Skeletal muscle satellite cell (primary cell): ENCODE data around the gene OR5D16. TPM values are rescaled to one million over a fixed set of nuclear protein-coding genes. Genes with fewer than 3 reads are reported as not detected.

Source experiments
- H3K27me3 ChIP-seq: 2 replicates; pipeline ENCODE4 v1.7.0; 2013; ENCODE audit warnings: low read length; ENCODE audit not compliant: control insufficient read depth, insufficient read depth
- H3K36me3 ChIP-seq: 2 replicates; pipeline ENCODE4 v1.7.0; 2013; ENCODE audit warnings: mild to moderate bottlenecking, control low read depth, low read length; ENCODE audit not compliant: insufficient read depth
- H3K4me1 ChIP-seq: 2 replicates; pipeline ENCODE4 v1.7.0; 2013; ENCODE audit warnings: low read length; ENCODE audit not compliant: control insufficient read depth, insufficient read depth
- H3K4me2 ChIP-seq: 2 replicates; pipeline ENCODE4 v1.7.0; 2013; ENCODE audit warnings: mild to moderate bottlenecking, low read length
- H3K4me3 ChIP-seq: 2 replicates; pipeline ENCODE4 v1.7.0; 2013; ENCODE audit warnings: low read length
- H3K9ac ChIP-seq: 2 replicates; pipeline ENCODE4 v1.7.0; 2013; ENCODE audit warnings: mild to moderate bottlenecking, low read depth, low read length, moderate library complexity
- H3K9me3 ChIP-seq: replicated peaks from 2 replicates; pipeline ENCODE4 v1.7.0; 2013; ENCODE audit warnings: mild to moderate bottlenecking, control low read depth, low read length
- total RNA-seq: library from RNA; depleted of rRNA; stranded (reverse); fragments of >200 nt; gene quantifications from 2 replicates; pipeline ENCODE4 v1.2.3, GENCODE V29; 2012; rRNA removed

OR5D16 gene
- not detected in 2 replicates for total RNA-seq

GRCh38 chr11:55838452-55838851, at the start of gene OR5D16:
OR5D16 (plus strand) TSS chr11:55838752; CDS start chr11:55838752, 0 bp downstream.
- Histone ChIP-seq H3K36me3 (no peaks in the 10 kb centered on the region), H3K4me3 (no peak within 1 kb of the TSS), H3K27me3 (no peaks in the 10 kb centered on the region), H3K4me1 (no peaks in the 10 kb centered on the region), H3K4me2 (no peak within 1 kb of the TSS), H3K9me3 (no peaks in the 10 kb centered on the region), H3K9ac (no peak within 1 kb of the TSS)

- Histone ChIP-seq H3K9me3 (no peaks in the 10 kb centered on the region), H3K4me1 (no peaks in the 10 kb centered on the region), H3K9ac (no peak overlapping the region), H3K4me3 (no peak overlapping the region), H3K4me2 (no peak overlapping the region), H3K27me3 (no peaks in the 10 kb centered on the region), H3K36me3 (no peaks in the 10 kb centered on the region)
Measured at GRCh38 chr11:55791606-55792005, 46.9 kb upstream of the OR5D16 start.

- Histone ChIP-seq H3K9me3 (no peaks in the 10 kb centered on the region), H3K9ac (no peak overlapping the region), H3K36me3 (no peaks in the 10 kb centered on the region), H3K4me3 (no peak overlapping the region), H3K27me3 (no peaks in the 10 kb centered on the region), H3K4me2 (no peak overlapping the region), H3K4me1 (no peaks in the 10 kb centered on the region)
Measured at GRCh38 chr11:55793321-55793720, 45.2 kb upstream of the OR5D16 start.

- H3K36me3 ChIP-seq, result no peaks in the 10 kb centered on the region
- H3K27me3 ChIP-seq, result no peaks in the 10 kb centered on the region
- H3K9me3 ChIP-seq, result no peaks in the 10 kb centered on the region
- H3K4me2 ChIP-seq, result no peak within 1 kb of the TSS
- H3K4me3 ChIP-seq, result no peak within 1 kb of the TSS
- H3K4me1 ChIP-seq, result no peaks in the 10 kb centered on the region
- H3K9ac ChIP-seq, result no peak within 1 kb of the TSS
Measured at GRCh38 chr11:55795256-55795655, 43.3 kb upstream of the OR5D16 start, which contains the start of gene OR5D14. OR5D14 (plus strand) TSS chr11:55795556; CDS start chr11:55795556, 0 bp downstream.

GRCh38 chr11:55806248-55806647, 32.3 kb upstream of the OR5D16 start:
- peaks cover 4% of the 10 kb centered on the region for H3K9me3 ChIP-seq
- H3K9ac ChIP-seq, result no peak overlapping the region
- H3K4me2 ChIP-seq, result no peak overlapping the region
- H3K27me3 ChIP-seq, result no peaks in the 10 kb centered on the region
- no peaks in the 10 kb centered on the region for H3K4me1 ChIP-seq
- no peak overlapping the region for H3K4me3 ChIP-seq
- H3K36me3 ChIP-seq, result no peaks in the 10 kb centered on the region

- H3K9me3 ChIP-seq, result peaks cover 4% of the 10 kb centered on the region
- no peak within 1 kb of the TSS for H3K4me2 ChIP-seq
- H3K36me3 ChIP-seq, result no peaks in the 10 kb centered on the region
- H3K27me3 ChIP-seq, result no peaks in the 10 kb centered on the region
- no peak within 1 kb of the TSS for H3K4me3 ChIP-seq
- H3K9ac ChIP-seq, result no peak within 1 kb of the TSS
- H3K4me1 ChIP-seq, result no peaks in the 10 kb centered on the region
Measured at GRCh38 chr11:55811067-55811466, 27.5 kb upstream of the OR5D16 start, which contains the start of gene OR5L1. OR5L1 (plus strand) TSS chr11:55811367; CDS start chr11:55811467, 100 bp downstream.

- no peaks in the 10 kb centered on the region for H3K27me3 ChIP-seq
- no peak within 1 kb of the TSS for H3K9ac ChIP-seq
- H3K4me2 ChIP-seq, result no peak within 1 kb of the TSS
- no peak within 1 kb of the TSS for H3K4me3 ChIP-seq
- H3K9me3 ChIP-seq, result peaks cover 5% of the 10 kb centered on the region
- H3K4me1 ChIP-seq, result no peaks in the 10 kb centered on the region
- H3K36me3 ChIP-seq, result no peaks in the 10 kb centered on the region
Measured at GRCh38 chr11:55819330-55819729, 19.2 kb upstream of the OR5D16 start, which contains the start of gene OR5D18. OR5D18 (plus strand) TSS chr11:55819630; CDS start chr11:55819630, 0 bp downstream.

GRCh38 chr11:55826919-55827318, 11.6 kb upstream of the OR5D16 start, which contains the start of gene OR5L2:
OR5L2 (plus strand) TSS chr11:55827219; CDS start chr11:55827219, 0 bp downstream.
- Histone ChIP-seq H3K4me1 (no peaks in the 10 kb centered on the region), H3K4me3 (no peak within 1 kb of the TSS), H3K9me3 (no peaks in the 10 kb centered on the region), H3K9ac (no peak within 1 kb of the TSS), H3K27me3 (no peaks in the 10 kb centered on the region), H3K36me3 (no peaks in the 10 kb centered on the region), H3K4me2 (no peak within 1 kb of the TSS)

- no peak overlapping the region for H3K9ac ChIP-seq
- no peaks in the 10 kb centered on the region for H3K4me1 ChIP-seq
- no peaks in the 10 kb centered on the region for H3K9me3 ChIP-seq
- H3K4me2 ChIP-seq, result no peak overlapping the region
- H3K27me3 ChIP-seq, result no peaks in the 10 kb centered on the region
- H3K4me3 ChIP-seq, result no peak overlapping the region
- H3K36me3 ChIP-seq, result no peaks in the 10 kb centered on the region
Measured at GRCh38 chr11:55847453-55847852, 8.9 kb downstream of the OR5D16 start.

GRCh38 chr11:55849037-55849436, 10.5 kb downstream of the OR5D16 start:
- H3K27me3 ChIP-seq, result no peaks in the 10 kb centered on the region
- no peak overlapping the region for H3K9ac ChIP-seq
- H3K9me3 ChIP-seq, result no peaks in the 10 kb centered on the region
- no peak overlapping the region for H3K4me3 ChIP-seq
- no peaks in the 10 kb centered on the region for H3K36me3 ChIP-seq
- H3K4me1 ChIP-seq, result no peaks in the 10 kb centered on the region
- H3K4me2 ChIP-seq, result no peak overlapping the region

GRCh38 chr11:55852141-55852540, 13.6 kb downstream of the OR5D16 start:
- Histone ChIP-seq H3K4me1 (no peaks in the 10 kb centered on the region), H3K4me2 (no peak overlapping the region), H3K36me3 (no peaks in the 10 kb centered on the region), H3K9me3 (peaks cover 9% of the 10 kb centered on the region), H3K4me3 (no peak overlapping the region), H3K9ac (no peak overlapping the region), H3K27me3 (no peaks in the 10 kb centered on the region)

GRCh38 chr11:55854704-55855103, 16.2 kb downstream of the OR5D16 start:
- Histone ChIP-seq H3K4me3 (no peak overlapping the region), H3K4me2 (no peak overlapping the region), H3K36me3 (no peaks in the 10 kb centered on the region), H3K27me3 (no peaks in the 10 kb centered on the region), H3K9ac (no peak overlapping the region), H3K9me3 (peaks cover 9% of the 10 kb centered on the region), H3K4me1 (no peaks in the 10 kb centered on the region)
